HG02678 (cell line): ENCODE results near the gene SENP1.

ENCODE experiments used
- ATAC-seq: cut with Tn5 transposase; IDR thresholded peaks from one replicate; pipeline ENCODE4 v1.9.1; 2021; ENCODE audit warnings: mild to moderate bottlenecking, moderate library complexity; ENCODE audit not compliant: unreplicated experiment

SENP1 gene

GRCh38 chr12:48037267-48037915 is 68.5 kb downstream of the SENP1 start:
- no peak for ATAC-seq

GRCh38 chr12:48036818-48037217 is 69.1 kb downstream of the SENP1 start:
- no peak for ATAC-seq

- no peak for ATAC-seq
Observed at GRCh38 chr12:48034835-48035805, 70.8 kb downstream of the SENP1 start.

GRCh38 chr12:48033451-48033850 is 72.4 kb downstream of the SENP1 start:
- no peak for ATAC-seq

- ATAC-seq: no peak
Observed at GRCh38 chr12:48032597-48032996, 73.3 kb downstream of the SENP1 start.

- ATAC-seq: no peak
Observed at GRCh38 chr12:48031135-48031960, 74.5 kb downstream of the SENP1 start.

- ATAC-seq: no peak
Observed at GRCh38 chr12:48030173-48030650, 75.7 kb downstream of the SENP1 start.

GRCh38 chr12:48029491-48030172 is 76.2 kb downstream of the SENP1 start:
- no peak for ATAC-seq

- ATAC-seq: no peak
Observed at GRCh38 chr12:48028541-48029431, 77.1 kb downstream of the SENP1 start.

GRCh38 chr12:48027183-48028002 is 78.5 kb downstream of the SENP1 start:
- ATAC-seq: no peak

GRCh38 chr12:48026060-48026827 is 79.6 kb downstream of the SENP1 start:
- ATAC-seq: no peak

GRCh38 chr12:48025281-48025680 is 80.6 kb downstream of the SENP1 start:
- ATAC-seq: no peak

GRCh38 chr12:48024735-48025134 is 81.1 kb downstream of the SENP1 start:
- ATAC-seq: no peak

GRCh38 chr12:48023386-48023785 is 82.5 kb downstream of the SENP1 start:
- ATAC-seq: no peak

- ATAC-seq: no peak
Observed at GRCh38 chr12:48022676-48023385, 83.0 kb downstream of the SENP1 start.

GRCh38 chr12:48022180-48022521 is 83.7 kb downstream of the SENP1 start:
- no peak for ATAC-seq

GRCh38 chr12:48021485-48022179 is 84.2 kb downstream of the SENP1 start:
- no peak for ATAC-seq
